Measurements from ENCODE around the gene S100B.

The S100B gene

GRCh38 chr21:46621457-46622182 is 16.7 kb upstream of the S100B start:
- no peak overlapping the region for H3K4me3 ChIP-seq (ENCODE audit: low read depth, low read length)
- no peak for DNase-seq (ENCODE audit: low read depth)
- TF ChIP-seq, protein P1, sequence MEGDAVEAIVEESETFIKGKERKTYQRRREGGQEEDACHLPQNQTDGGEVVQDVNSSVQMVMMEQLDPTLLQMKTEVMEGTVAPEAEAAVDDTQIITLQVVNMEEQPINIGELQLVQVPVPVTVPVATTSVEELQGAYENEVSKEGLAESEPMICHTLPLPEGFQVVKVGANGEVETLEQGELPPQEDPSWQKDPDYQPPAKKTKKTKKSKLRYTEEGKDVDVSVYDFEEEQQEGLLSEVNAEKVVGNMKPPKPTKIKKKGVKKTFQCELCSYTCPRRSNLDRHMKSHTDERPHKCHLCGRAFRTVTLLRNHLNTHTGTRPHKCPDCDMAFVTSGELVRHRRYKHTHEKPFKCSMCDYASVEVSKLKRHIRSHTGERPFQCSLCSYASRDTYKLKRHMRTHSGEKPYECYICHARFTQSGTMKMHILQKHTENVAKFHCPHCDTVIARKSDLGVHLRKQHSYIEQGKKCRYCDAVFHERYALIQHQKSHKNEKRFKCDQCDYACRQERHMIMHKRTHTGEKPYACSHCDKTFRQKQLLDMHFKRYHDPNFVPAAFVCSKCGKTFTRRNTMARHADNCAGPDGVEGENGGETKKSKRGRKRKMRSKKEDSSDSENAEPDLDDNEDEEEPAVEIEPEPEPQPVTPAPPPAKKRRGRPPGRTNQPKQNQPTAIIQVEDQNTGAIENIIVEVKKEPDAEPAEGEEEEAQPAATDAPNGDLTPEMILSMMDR (IDR thresholded peaks at IDR 0.05; ENCODE audit: insufficient read depth, low read depth, low read length, missing control alignments), result no peak

GRCh38 chr21:46620846-46621245 is 16.0 kb upstream of the S100B start:
- no peak overlapping the region for H3K4me3 ChIP-seq (ENCODE audit: low read depth, low read length)
- TF ChIP-seq, protein P1 (IDR thresholded peaks at IDR 0.05; ENCODE audit: insufficient read depth, low read depth, low read length, missing control alignments), result no peak
- DNase-seq (ENCODE audit: low read depth), result no peak

DNA sequence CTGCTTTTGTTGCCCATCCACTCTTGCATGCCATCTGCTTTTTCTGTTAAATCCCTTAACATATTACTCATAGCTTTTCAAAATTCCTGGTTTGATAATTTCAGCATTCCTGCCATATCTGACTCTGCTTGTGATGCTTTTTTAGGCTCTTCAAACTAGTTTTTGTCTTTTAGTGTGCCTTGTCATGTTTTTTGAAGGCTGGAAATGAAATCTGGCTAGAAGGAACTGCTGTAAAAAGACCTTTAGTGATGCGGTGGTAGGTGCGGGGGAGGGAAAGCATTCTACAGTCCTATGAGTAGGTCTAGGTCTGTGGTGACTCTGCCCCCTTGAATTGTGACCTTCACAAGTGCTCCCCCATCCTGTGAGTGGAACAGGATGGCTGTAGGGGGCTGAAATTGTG is 15.0 kb upstream of the S100B start:
- DNase-seq (ENCODE audit: low read depth), result no peak
- no peak overlapping the region for H3K4me3 ChIP-seq (ENCODE audit: low read depth, low read length)
- TF ChIP-seq, protein P1 (IDR thresholded peaks at IDR 0.05; ENCODE audit: insufficient read depth, low read depth, low read length, missing control alignments), result no peak

DNA sequence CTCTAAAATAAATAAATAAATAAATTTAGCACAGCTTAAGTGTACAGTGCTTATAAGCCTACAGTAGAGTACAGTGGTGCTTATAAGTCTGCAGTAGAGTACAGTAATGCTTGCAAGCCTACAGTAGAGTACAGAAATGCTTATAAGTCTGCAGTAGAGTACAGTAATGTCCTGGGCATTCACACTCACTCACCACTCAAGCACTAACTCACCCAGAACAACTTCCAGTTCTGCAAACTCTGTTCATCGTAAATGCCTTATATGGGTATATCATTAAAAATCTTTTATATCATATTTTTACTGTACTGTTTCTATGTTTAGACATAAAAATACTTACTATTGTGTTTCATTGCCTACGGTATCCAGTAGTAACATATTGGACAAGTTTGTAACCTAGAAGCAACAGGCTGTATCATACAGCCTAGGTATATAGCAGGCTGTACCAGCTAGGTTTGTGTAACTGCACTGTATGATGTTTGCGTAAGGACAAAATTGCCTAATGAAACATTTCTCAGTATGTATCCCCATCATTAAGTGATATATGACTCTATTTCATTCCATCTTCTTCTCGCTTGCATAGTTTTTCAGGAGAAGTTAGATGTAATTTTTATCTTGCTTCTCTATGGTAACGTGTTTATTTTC is 14.0 kb upstream of the S100B start:
- no peak for DNase-seq (ENCODE audit: low read depth)
- no peak overlapping the region for H3K4me3 ChIP-seq (ENCODE audit: low read depth, low read length)
- TF ChIP-seq, protein P1 (IDR thresholded peaks at IDR 0.05; ENCODE audit: insufficient read depth, low read depth, low read length, missing control alignments), result no peak

DNA sequence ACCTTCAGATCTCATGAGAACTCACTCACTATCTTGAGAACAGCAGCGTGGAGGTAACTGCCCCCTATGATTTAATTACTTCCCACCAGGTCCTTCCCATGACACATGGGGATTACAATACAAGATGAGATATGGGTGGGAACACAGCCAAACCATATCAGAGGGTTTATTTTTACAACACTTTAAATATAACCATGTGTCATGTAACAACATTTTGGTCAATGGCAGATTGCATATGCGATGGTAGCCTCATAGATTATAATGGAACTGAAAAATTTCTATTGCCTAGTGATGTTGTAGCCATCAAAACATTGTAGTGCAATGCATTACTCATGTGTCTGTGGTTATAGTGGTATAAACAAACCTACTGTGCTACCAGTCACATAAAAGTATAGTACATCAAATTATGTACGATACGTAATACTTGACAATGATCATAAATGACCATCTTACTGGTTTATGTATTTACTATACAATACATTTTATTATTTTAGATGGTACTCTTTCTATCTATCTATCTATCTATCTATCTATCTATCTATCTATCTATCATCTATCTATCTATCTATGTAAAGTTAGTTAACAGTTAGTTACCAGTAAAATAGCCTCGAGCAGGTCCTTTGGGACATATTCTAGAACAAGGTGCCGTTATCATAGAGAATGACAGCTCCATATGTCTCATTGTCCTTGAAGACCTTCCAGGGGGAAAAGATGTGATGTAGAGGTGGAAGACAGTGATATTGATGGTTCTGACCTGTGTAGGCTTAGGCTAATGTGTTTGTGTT is 12.6 kb upstream of the S100B start:
- TF ChIP-seq, protein P1 (IDR thresholded peaks at IDR 0.05; ENCODE audit: insufficient read depth, low read depth, low read length, missing control alignments), result no peak
- no peak for DNase-seq (ENCODE audit: low read depth)
- H3K4me3 ChIP-seq (ENCODE audit: low read depth, low read length), result no peak overlapping the region

- no peak overlapping the region for H3K4me3 ChIP-seq (ENCODE audit: low read depth, low read length)
- TF ChIP-seq, protein P1 (IDR thresholded peaks at IDR 0.05; ENCODE audit: insufficient read depth, low read depth, low read length, missing control alignments), result no peak
- DNase-seq (ENCODE audit: low read depth), result no peak
Observed at GRCh38 chr21:46616656-46617055, 11.8 kb upstream of the S100B start.

Data from GM12865 (cell line).